Ishikawa (cell line): Measurements from ENCODE around the gene COL18A1.

ENCODE experiments used
- CREB1 ChIP-seq: IDR thresholded peaks from 2 replicates; pipeline ENCODE4 v1.6.1; 2012; ENCODE audit warnings: low read depth
- EGR1 ChIP-seq: IDR thresholded peaks from 2 replicates; pipeline ENCODE4 v1.6.1; 2012
- EP300 ChIP-seq: IDR thresholded peaks from 2 replicates; pipeline ENCODE4 v1.6.1; 2012; ENCODE audit warnings: borderline replicate concordance
- FOXM1 ChIP-seq: IDR thresholded peaks from 2 replicates; pipeline ENCODE4 v1.6.1; 2012; ENCODE audit warnings: low read depth, borderline replicate concordance
- NFIC ChIP-seq: IDR thresholded peaks from 2 replicates; pipeline ENCODE4 v1.6.1; 2012
- RAD21 ChIP-seq: IDR thresholded peaks from 2 replicates; pipeline ENCODE4 v1.6.1; 2012; ENCODE audit warnings: low read depth
- TAF1 ChIP-seq: IDR thresholded peaks from 2 replicates; pipeline ENCODE4 v1.6.1; 2012; ENCODE audit warnings: low read depth, mild to moderate bottlenecking
- TCF12 ChIP-seq: IDR thresholded peaks from 2 replicates; pipeline ENCODE4 v1.6.1; 2012; ENCODE audit warnings: low read depth
- TEAD4 ChIP-seq: IDR thresholded peaks from 2 replicates; pipeline ENCODE4 v1.6.1; 2012
- YY1 ChIP-seq: IDR thresholded peaks from 2 replicates; pipeline ENCODE4 v1.6.1; 2012; ENCODE audit warnings: low read depth
- ZBTB7A ChIP-seq: IDR thresholded peaks from 2 replicates; pipeline ENCODE4 v1.6.1; 2012; ENCODE audit warnings: low read depth
- TF ChIP-seq, protein P1 (sequence below): IDR thresholded peaks from 2 replicates; pipeline ENCODE4 v1.6.1; 2012; ENCODE audit warnings: low read depth, mild to moderate bottlenecking

DNA sequence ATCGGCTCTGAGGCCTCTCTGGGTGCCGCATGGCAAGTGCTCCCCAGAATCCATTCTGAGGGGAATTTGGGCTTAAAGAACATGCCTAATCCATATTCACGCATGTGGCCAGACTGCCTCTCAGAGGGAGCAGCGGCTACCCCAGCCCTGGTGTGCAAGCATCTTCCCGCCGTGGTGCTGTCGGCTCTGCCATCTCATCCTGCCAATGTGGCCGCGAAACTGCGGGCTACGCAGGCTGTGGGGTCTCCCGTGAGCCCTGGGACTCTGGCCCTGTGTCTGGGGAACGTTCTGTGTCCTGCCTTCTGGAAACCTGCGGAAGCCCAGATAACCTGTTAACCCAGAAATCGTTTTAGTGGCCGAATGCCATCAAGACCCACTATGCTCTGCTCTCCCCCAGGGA is 76.6 kb downstream of the COL18A1 start:
- TF ChIP-seq, protein P1, sequence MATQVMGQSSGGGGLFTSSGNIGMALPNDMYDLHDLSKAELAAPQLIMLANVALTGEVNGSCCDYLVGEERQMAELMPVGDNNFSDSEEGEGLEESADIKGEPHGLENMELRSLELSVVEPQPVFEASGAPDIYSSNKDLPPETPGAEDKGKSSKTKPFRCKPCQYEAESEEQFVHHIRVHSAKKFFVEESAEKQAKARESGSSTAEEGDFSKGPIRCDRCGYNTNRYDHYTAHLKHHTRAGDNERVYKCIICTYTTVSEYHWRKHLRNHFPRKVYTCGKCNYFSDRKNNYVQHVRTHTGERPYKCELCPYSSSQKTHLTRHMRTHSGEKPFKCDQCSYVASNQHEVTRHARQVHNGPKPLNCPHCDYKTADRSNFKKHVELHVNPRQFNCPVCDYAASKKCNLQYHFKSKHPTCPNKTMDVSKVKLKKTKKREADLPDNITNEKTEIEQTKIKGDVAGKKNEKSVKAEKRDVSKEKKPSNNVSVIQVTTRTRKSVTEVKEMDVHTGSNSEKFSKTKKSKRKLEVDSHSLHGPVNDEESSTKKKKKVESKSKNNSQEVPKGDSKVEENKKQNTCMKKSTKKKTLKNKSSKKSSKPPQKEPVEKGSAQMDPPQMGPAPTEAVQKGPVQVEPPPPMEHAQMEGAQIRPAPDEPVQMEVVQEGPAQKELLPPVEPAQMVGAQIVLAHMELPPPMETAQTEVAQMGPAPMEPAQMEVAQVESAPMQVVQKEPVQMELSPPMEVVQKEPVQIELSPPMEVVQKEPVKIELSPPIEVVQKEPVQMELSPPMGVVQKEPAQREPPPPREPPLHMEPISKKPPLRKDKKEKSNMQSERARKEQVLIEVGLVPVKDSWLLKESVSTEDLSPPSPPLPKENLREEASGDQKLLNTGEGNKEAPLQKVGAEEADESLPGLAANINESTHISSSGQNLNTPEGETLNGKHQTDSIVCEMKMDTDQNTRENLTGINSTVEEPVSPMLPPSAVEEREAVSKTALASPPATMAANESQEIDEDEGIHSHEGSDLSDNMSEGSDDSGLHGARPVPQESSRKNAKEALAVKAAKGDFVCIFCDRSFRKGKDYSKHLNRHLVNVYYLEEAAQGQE: no peak
- TF ChIP-seq CREB1 (no peak), EGR1 (no peak), FOXM1 (no peak), EP300 (no peak), RAD21 (no peak), TCF12 (no peak), TEAD4 (no peak), YY1 (no peak), ZBTB7A (no peak), TAF1 (no peak), NFIC (no peak)
